Thoracic aorta (tissue), 2 donors: ENCODE results near the gene CHRNB2. TPM values are rescaled to one million over a fixed set of nuclear protein-coding genes. Genes with fewer than 3 reads are reported as not detected.

ENCODE experiments used
- ATAC-seq: fragments of 150-250 bp; one replicate; pipeline ENCODE4 v1.8.0; 2017; ENCODE audit warnings: low read depth; ENCODE audit not compliant: insufficient number of reproducible peaks, low FRiP score
- DNase-seq: peaks from one replicate; pipeline ENCODE4 v3.0.0-alpha.2; 2020; ENCODE audit warnings: low spot score
- H3K27ac ChIP-seq, 2 donors: fragments of 200-600 bp; sonication (generic); 1 replicate in 1 of 2; 2 replicates in 1 of 2; pipeline ENCODE4 v1.5.1; 2016; ENCODE audit warnings: mild to moderate bottlenecking in 2 of 2, moderate library complexity in 2 of 2
- H3K27me3 ChIP-seq: fragments of 200-600 bp; sonication (generic); replicated peaks from 2 replicates; pipeline ENCODE4 v1.6.0; 2016; ENCODE audit warnings: mild to moderate bottlenecking; ENCODE audit not compliant: insufficient read depth
- H3K36me3 ChIP-seq: fragments of 200-600 bp; sonication (generic); one replicate; pipeline ENCODE4 v1.5.1; 2016
- H3K4me1 ChIP-seq, 2 donors: fragments of 200-600 bp; sonication (generic); 1 replicate in 1 of 2; 2 replicates in 1 of 2; pipeline versions ENCODE4 v1.5.1 to v1.6.0; 2016; ENCODE audit warnings: low read depth in 2 of 2, mild to moderate bottlenecking in 1 of 2; ENCODE audit not compliant: control insufficient read depth in 1 of 2
- H3K4me3 ChIP-seq: fragments of 200-600 bp; sonication (generic); 2 replicates; pipeline ENCODE4 v1.5.1; 2016; ENCODE audit warnings: mild to moderate bottlenecking
- H3K9me3 ChIP-seq: fragments of 200-600 bp; sonication (generic); 2 replicates; pipeline ENCODE4 v1.5.1; 2016
- CTCF ChIP-seq: fragments of 200-600 bp; sonication (generic); IDR thresholded peaks from one replicate; pipeline ENCODE4 v1.5.1; 2019; ENCODE audit warnings: antibody characterized with exemption
- total RNA-seq, 2 donors: library from RNA; depleted of rRNA; stranded (reverse); fragments of >200 nt; gene quantifications; one replicate each; pipeline versions ENCODE4 v1.1.0 to v1.2.3, GENCODE V29; 2016

Gene CHRNB2
- total RNA-seq, 2 donors from 2014 or later, result not detected

DNA sequence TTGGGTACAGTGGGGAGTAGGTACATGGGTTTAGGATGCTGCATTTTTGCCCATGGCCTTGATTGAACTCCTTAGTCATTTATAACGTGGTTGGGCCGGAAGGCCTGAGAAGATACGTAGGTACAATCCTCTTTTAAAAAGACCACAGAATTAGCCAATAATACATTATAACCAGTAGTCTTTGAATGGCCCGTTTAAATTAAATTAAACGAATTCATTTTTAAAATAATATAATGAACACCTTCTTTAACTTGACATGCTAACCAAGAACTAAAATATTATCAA lies 60.5 kb downstream of the CHRNB2 start:
- Histone ChIP-seq H3K4me1 (peaks cover 8 to 23% of the 10 kb centered on the region in 2 donors), H3K4me3 (peak overlapping the region; percentile 85), H3K27ac (peak overlapping the region; percentile 96 to 97), H3K27me3 (no peaks in the 10 kb centered on the region), H3K36me3 (no peaks in the 10 kb centered on the region), H3K9me3 (no peaks in the 10 kb centered on the region)
- peak; percentile 7 for ATAC-seq
- TF ChIP-seq CTCF, result no peak
- no peak for DNase-seq

GRCh38 chr1:154629061-154629674 lies 61.6 kb downstream of the CHRNB2 start:
- DNase-seq (no peak), ATAC-seq (no peak)
- H3K27me3 ChIP-seq, result no peaks in the 10 kb centered on the region
- H3K4me1 ChIP-seq, result peaks cover 8 to 23% of the 10 kb centered on the region in 2 donors
- H3K4me3 ChIP-seq, result no peak overlapping the region
- H3K36me3 ChIP-seq, result no peaks in the 10 kb centered on the region
- H3K27ac ChIP-seq, result no peak overlapping the region
- no peak for TF ChIP-seq CTCF
- no peaks in the 10 kb centered on the region for H3K9me3 ChIP-seq

Other genes starting within 250 kb of the CHRNB2 start
- not detected for gene AQP10, start 246.7 kb upstream of the CHRNB2 start, total RNA-seq
- gene ATP8B2, start 242.3 kb upstream of the CHRNB2 start, total RNA-seq, result 100 to 1,000 TPM; 190 to 291 TPM
- 10 to 100 TPM; 25.8 to 48.3 TPM for gene IL6R, start 162.4 kb upstream of the CHRNB2 start, total RNA-seq
- gene TDRD10, start 65.6 kb upstream of the CHRNB2 start, total RNA-seq, result 10 to 100 TPM in 1 of 2 donors, 1 to 10 TPM in 1; 1.1 to 28.0 TPM
- gene SHE, start 65.4 kb upstream of the CHRNB2 start, total RNA-seq, result 10 to 100 TPM in 1 of 2 donors, 1 to 10 TPM in 1; 6.1 to 15.2 TPM
- 10 to 100 TPM; 28.4 to 49.5 TPM for gene UBE2Q1, start 9.1 kb upstream of the CHRNB2 start, total RNA-seq
- gene ADAR, start 40.4 kb downstream of the CHRNB2 start, total RNA-seq, result 100 to 1,000 TPM in 1 of 2 donors, 10 to 100 TPM in 1; 86.1 to 149 TPM